Activated CD4-positive, alpha-beta T cell treated with anti-CD3 and anti-CD28 coated beads, Interleukin-2, amount 50 U/mL, for 48 hours (primary cell): ENCODE results near the gene STAP1.
"Not testable (repeated sequence)": the region's sequence is repeated elsewhere in the genome, so short reads cannot be mapped to it uniquely, and the experiment has no call there.

ENCODE experiments used
- DNase-seq, 2 experiments: peaks; one replicate each; pipeline ENCODE4 v3.0.0-alpha.2; 2020

STAP1 gene

DNA sequence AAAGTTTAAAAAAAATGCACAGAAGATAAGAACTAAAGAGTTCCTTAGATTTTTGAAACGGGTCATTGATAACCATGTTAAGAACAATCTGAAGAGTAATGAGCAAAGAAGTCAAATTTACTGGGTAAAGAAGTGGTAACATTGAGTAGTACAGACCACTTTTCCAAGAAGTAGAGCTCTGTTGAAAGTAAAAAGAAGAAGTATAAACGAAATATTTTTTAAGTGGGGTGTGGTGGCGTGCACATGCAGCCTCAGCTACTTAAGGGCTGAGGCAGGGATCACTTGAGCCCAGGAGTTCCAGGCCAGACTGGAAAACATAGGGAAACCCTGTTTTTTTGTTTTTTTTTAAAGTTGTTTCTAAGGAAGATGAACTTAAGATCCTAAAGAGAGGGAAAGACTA lies 74.0 kb downstream of the STAP1 start:
- no peak for DNase-seq

DNA sequence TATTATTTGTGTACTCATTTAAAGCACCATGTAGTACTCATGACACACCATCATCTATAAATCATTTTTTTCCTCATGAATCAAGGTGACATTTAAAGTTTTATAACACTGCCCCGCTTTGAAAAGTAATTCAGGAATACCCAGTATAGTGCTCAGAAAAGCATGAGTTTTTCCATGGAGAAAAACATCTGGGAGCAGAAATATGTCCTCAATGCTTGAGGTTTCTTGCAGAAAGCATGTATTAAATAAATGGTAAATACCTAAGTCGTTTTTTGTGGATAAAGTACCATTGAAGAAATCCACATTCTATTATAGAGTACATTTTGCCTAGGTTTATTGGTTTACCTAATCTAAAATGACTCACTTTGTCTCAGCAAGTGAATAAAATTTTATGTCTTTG lies 76.2 kb downstream of the STAP1 start:
- DNase-seq = no peak

DNA sequence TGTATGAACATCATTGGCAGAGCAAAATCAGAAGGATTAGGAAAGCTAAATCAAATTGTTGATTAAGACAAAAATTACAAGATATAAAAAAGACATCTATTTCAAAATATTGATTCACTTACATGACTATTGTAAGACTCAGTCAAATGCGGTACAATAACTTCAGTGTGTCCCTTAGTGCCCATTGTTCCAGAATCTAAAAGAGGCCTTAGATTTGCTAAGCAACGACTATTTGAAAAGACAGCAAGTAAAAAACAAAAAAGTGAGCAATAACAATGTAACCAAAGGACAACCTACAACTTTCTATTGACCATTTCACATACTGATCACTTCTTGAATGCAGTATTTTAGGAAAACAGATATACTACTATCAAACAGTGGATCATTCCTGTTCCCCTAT lies 76.8 kb downstream of the STAP1 start:
- DNase-seq = no peak

DNA sequence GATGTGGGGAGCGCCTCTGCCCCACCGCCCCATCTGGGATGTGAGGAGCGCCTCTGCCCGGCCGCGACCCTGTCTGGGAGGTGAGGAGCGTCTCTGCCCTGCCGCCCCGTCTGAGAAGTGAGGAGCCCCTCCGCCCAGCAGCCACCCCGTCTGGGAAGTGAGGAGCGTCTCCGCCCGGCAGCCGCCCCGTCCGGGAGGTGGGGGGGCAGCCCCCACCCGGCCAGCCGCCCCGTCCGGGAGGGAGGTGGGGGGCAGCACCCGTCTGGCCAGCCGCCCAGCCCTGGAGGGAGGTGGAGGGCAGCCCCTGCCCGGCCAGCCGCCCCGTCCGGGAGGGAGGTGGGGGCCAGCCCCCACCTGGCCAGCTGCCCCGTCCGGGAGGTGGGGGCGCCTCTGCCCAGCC lies 78.5 kb downstream of the STAP1 start:
- DNase-seq = not testable (repeated sequence)

DNA sequence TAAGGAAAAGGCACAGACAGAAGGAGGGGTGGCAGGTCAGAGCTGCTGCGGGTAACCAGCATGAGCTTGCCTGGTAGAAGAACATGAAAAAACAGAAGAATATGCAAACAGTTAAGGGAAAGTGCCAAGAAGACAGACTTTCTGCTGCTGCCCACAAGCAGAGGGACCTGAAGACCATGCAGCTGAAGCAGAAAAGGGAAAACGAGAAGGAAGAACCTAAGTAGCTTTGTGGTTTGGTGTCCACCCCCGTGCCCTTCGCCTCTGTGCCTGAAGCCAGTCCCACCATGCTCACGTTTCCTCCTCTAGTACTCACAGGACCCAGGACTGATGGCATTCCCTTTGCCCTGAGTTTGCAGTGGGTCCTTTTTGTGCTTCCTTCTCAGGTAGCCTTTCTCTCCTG lies 79.6 kb downstream of the STAP1 start:
- no peak for DNase-seq

- DNase-seq = no peak
Observed at GRCh38 chr4:67651536-67651935, 93.0 kb downstream of the STAP1 start.
